ENCODE measurements around the gene CTIF. TPM values are rescaled to one million over a fixed set of nuclear protein-coding genes. Genes with fewer than 3 reads are reported as not detected.

Gene CTIF
- total RNA-seq, 1 experiment from 2014 or later: 26.5 TPM

GRCh38 chr18:48665654-48666053, 126.8 kb downstream of the CTIF start:
- Histone ChIP-seq H3K27ac (ENCODE audit: low read length) (no peak overlapping the region), H3K4me1 (ENCODE audit: control insufficient read depth, insufficient read depth, low read length) (peaks cover 9% of the 10 kb centered on the region), H3K4me3 (ENCODE audit: low read depth in 2 of 2, low read length in 2 of 2) (no peak overlapping the region), H3K9me3 (ENCODE audit: control insufficient read depth, insufficient read depth, low read depth, low read length) (no peaks in the 10 kb centered on the region), H3K36me3 (ENCODE audit: control insufficient read depth, insufficient read depth, low read length) (no peaks in the 10 kb centered on the region), H3K27me3 (ENCODE audit: control insufficient read depth, insufficient read depth, low read length) (no peaks in the 10 kb centered on the region)
- ChIA-PET POLR2A (no interaction called here), CTCF (no interaction called here)
- no peak for ATAC-seq
- no peak for TF ChIP-seq SIN3A (IDR thresholded peaks at IDR 0.05; ENCODE audit: borderline replicate concordance, insufficient read depth, low read depth, low read length)
- TF ChIP-seq, protein P1, sequence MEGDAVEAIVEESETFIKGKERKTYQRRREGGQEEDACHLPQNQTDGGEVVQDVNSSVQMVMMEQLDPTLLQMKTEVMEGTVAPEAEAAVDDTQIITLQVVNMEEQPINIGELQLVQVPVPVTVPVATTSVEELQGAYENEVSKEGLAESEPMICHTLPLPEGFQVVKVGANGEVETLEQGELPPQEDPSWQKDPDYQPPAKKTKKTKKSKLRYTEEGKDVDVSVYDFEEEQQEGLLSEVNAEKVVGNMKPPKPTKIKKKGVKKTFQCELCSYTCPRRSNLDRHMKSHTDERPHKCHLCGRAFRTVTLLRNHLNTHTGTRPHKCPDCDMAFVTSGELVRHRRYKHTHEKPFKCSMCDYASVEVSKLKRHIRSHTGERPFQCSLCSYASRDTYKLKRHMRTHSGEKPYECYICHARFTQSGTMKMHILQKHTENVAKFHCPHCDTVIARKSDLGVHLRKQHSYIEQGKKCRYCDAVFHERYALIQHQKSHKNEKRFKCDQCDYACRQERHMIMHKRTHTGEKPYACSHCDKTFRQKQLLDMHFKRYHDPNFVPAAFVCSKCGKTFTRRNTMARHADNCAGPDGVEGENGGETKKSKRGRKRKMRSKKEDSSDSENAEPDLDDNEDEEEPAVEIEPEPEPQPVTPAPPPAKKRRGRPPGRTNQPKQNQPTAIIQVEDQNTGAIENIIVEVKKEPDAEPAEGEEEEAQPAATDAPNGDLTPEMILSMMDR (IDR thresholded peaks at IDR 0.05): no peak
- TF ChIP-seq, protein P2, sequence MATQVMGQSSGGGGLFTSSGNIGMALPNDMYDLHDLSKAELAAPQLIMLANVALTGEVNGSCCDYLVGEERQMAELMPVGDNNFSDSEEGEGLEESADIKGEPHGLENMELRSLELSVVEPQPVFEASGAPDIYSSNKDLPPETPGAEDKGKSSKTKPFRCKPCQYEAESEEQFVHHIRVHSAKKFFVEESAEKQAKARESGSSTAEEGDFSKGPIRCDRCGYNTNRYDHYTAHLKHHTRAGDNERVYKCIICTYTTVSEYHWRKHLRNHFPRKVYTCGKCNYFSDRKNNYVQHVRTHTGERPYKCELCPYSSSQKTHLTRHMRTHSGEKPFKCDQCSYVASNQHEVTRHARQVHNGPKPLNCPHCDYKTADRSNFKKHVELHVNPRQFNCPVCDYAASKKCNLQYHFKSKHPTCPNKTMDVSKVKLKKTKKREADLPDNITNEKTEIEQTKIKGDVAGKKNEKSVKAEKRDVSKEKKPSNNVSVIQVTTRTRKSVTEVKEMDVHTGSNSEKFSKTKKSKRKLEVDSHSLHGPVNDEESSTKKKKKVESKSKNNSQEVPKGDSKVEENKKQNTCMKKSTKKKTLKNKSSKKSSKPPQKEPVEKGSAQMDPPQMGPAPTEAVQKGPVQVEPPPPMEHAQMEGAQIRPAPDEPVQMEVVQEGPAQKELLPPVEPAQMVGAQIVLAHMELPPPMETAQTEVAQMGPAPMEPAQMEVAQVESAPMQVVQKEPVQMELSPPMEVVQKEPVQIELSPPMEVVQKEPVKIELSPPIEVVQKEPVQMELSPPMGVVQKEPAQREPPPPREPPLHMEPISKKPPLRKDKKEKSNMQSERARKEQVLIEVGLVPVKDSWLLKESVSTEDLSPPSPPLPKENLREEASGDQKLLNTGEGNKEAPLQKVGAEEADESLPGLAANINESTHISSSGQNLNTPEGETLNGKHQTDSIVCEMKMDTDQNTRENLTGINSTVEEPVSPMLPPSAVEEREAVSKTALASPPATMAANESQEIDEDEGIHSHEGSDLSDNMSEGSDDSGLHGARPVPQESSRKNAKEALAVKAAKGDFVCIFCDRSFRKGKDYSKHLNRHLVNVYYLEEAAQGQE (IDR thresholded peaks at IDR 0.05; ENCODE audit: insufficient read depth in 1 of 2, low read depth in 2 of 2, low read length in 1 of 2): no peak
- no peak for TF ChIP-seq POLR2AphosphoS5 (IDR thresholded peaks at IDR 0.05; ENCODE audit: low read depth, low read length)
- no peak for TF ChIP-seq TCF7L2 (IDR thresholded peaks at IDR 0.05; ENCODE audit: low read depth, low read length)
- BruUV-seq (replicated peaks): no TSS peak
- in situ Hi-C loops (cut with HindIII; ENCODE audit: low pct_unique_long_range_greater_than_20kb, low sequenced_read_pairs): no loop called here
- DNase-seq (ENCODE audit: low read depth, low spot score): no peak
- intact Hi-C loops (cut with micrococcal nuclease; ENCODE audit: unreplicated experiment): loop anchor here (2.0 kb wide), 1 partner anchor 189 kb away; no protein-coding TSS in a partner anchor

DNA sequence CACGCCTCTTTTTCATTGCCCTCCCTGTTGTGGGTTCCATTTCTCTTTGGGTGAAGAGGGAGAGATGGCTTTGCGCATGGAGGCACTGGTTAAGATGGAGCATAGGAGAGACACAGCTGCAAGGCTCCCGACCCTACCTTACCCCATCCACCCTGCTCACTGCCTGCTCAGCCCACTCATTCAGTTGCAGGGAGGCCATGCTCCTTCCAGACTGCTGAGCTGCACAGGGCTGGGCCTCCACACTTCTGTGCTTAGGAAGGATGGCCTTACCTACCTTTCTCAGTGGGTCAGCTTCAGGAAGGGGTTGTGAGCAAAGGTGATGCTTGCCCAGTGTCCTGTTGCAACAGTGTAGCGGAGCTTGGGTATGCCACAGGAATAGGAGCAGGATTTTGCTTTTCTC, 127.8 kb downstream of the CTIF start:
- ATAC-seq (no peak), DNase-seq (ENCODE audit: low read depth, low spot score) (no peak)
- BruUV-seq (replicated peaks): no TSS peak
- ChIA-PET POLR2A (no interaction called here), CTCF (interaction anchor here (0.7 kb wide), 1 partner anchor 633 kb away, joined by 4 read pairs; no protein-coding TSS in a partner anchor)
- no peaks in the 10 kb centered on the region for H3K36me3 ChIP-seq (ENCODE audit: control insufficient read depth, insufficient read depth, low read length)
- in situ Hi-C loops (cut with HindIII; ENCODE audit: low pct_unique_long_range_greater_than_20kb, low sequenced_read_pairs): no loop called here
- no peak for TF ChIP-seq TCF7L2 (IDR thresholded peaks at IDR 0.05; ENCODE audit: low read depth, low read length)
- TF ChIP-seq, protein P2 (IDR thresholded peaks at IDR 0.05; ENCODE audit: insufficient read depth in 1 of 2, low read depth in 2 of 2, low read length in 1 of 2): no peak
- TF ChIP-seq POLR2AphosphoS5 (IDR thresholded peaks at IDR 0.05; ENCODE audit: low read depth, low read length): no peak
- TF ChIP-seq, protein P1 (IDR thresholded peaks at IDR 0.05): no peak
- no peak for TF ChIP-seq SIN3A (IDR thresholded peaks at IDR 0.05; ENCODE audit: borderline replicate concordance, insufficient read depth, low read depth, low read length)
- no peaks in the 10 kb centered on the region for H3K27me3 ChIP-seq (ENCODE audit: control insufficient read depth, insufficient read depth, low read length)
- intact Hi-C loops (cut with micrococcal nuclease; ENCODE audit: unreplicated experiment): no loop called here
- H3K9me3 ChIP-seq (ENCODE audit: control insufficient read depth, insufficient read depth, low read depth, low read length): no peaks in the 10 kb centered on the region
- H3K4me3 ChIP-seq (ENCODE audit: low read depth in 2 of 2, low read length in 2 of 2): no peak overlapping the region
- H3K27ac ChIP-seq (ENCODE audit: low read length): no peak overlapping the region
- H3K4me1 ChIP-seq (ENCODE audit: control insufficient read depth, insufficient read depth, low read length): peaks cover 3% of the 10 kb centered on the region
